GM19328 (cell line): ENCODE measurements around the gene SLC22A8.
"Not testable (repeated sequence)": the region's sequence is repeated elsewhere in the genome, so short reads cannot be mapped to it uniquely, and the experiment has no call there.

Experiments
- ATAC-seq: cut with Tn5 transposase; IDR thresholded peaks from one replicate; pipeline ENCODE4 v1.9.1; 2021; ENCODE audit warnings: mild to moderate bottlenecking, moderate library complexity; ENCODE audit not compliant: unreplicated experiment

SLC22A8 gene, protein sequence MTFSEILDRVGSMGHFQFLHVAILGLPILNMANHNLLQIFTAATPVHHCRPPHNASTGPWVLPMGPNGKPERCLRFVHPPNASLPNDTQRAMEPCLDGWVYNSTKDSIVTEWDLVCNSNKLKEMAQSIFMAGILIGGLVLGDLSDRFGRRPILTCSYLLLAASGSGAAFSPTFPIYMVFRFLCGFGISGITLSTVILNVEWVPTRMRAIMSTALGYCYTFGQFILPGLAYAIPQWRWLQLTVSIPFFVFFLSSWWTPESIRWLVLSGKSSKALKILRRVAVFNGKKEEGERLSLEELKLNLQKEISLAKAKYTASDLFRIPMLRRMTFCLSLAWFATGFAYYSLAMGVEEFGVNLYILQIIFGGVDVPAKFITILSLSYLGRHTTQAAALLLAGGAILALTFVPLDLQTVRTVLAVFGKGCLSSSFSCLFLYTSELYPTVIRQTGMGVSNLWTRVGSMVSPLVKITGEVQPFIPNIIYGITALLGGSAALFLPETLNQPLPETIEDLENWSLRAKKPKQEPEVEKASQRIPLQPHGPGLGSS

DNA sequence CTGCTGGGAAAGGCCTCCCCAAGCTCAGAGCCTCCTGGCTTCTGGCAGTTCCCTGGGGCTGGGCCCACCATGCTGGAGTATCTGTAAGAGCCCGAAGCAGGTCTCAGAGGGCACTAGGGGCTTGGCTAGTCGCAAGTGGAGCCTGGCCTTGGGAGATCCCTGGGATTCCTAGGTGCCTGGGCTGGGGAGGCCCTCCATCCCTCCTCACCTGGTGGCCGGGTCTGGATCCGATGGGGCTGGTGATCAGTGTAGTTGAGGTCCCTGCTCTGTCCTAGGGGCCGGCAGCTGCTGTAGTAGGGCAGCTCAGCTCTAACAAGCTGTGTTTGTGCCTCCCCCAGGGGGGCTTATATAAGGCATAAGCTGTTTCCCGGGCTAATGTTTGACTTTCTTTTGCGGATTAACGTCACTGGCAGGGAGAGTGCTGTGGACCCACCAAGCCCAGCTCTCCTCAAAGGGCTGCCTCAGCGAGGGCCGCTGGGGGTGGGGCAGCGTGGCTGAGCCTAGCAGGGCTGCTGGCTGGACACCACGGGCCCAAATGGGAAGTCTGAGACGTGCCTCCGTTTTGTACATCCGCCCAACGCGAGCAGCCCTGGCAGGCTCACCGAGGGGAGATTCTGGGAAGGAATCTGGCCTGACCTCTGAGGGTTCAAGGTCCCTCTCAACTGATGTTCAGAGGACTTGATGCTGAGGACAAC lies at the start of gene SLC22A8:
Gene SLC22A8 (minus strand): TSS at position 321 of the 695 bp plus-strand sequence. CDS start 883 bp downstream, outside the sequence.
- ATAC-seq = no peak

DNA sequence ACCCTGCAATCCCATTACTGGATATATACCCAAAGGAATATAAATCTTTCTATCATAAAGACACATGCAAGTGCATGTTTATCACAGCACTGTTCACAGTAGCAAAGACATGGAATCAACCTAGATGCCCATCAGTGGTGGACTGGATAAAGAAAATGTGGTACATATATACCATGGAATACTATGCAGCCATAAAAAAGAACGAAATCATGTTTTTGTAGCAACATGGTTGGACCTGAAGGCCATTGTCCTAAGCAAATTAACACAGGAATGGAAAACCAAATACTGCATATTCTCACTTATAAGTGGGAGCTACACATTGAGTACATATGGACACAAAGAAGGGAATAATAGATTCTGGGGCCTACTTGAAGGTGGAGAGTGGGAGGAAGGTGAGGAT lies 30.6 kb upstream of the SLC22A8 start:
- ATAC-seq = not testable (repeated sequence)

DNA sequence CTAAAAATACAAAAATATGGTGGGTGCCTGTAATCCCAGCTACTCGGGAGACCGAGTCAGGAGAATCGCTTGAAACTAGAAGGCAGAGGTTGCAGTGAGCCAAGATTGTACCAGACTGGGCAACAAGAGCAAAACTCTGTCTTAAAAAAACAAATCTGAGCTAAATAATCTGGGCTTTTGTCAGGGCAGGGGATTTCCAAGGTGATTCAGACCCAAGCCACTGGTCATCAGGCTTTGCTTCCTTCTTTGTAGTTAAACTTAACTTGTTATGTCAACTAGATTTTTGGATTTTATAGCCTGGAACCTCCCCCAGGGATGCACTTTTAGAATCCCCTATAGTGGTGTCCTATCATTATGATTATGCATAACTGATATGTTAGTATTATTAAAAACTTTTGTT lies 27.0 kb upstream of the SLC22A8 start:
- no peak for ATAC-seq

DNA sequence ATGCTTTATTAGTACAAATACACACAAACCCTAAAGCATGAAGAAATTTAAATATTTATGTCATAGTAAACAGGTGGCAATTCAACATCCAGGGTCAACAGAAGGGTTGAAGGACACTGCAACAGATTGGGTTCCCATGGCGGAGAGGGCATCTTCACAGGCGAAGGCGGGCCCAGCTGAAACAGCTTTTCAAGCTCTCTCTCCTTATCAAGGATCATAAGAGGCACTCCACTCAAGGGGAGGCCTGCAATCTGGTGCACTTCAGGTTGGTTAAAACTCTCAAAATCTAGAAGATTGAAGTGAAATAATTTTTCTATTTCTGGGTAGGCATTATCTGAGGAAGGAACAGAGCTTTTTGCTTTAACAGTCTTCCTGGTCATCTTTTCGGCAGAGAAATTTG lies 16.8 kb upstream of the SLC22A8 start:
- no peak for ATAC-seq

DNA sequence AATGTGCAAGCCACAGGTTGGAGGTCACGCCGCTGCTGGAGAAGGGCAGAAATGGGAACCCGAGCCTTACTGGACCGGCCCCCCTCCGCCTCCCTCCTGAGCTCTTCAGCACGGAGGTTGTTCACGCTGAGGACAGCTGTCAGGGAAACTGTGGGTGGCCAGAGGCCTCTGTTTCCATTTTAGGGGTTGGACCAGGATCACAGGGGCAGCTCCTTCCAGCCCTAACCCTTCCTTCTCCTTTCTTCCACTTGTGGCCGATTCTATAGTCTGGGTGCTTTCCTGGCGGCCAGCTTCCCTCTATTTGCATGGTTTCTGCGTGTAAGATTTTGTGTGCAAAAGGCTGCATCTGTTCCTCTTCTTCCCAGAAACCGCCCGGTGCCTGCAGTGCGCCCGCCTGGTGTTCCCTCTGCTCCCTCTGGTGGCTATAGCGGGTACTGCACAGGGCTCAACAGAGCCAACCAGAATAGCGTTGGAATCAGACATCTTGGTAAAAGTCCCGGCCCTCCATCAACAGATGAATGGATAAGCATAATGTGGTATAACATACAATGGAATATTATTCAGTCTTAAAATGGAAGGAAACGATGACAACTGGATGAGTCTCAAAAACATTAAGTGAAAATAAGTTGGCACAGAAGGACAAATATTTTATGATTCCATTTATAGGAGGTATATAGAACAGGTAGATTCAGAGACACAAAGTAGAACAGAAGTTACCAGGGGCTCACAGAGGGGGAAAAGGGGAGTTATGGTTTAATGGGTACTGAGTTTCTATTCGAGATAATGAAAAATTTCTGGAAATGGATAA lies 8.4 kb upstream of the SLC22A8 start:
- no peak for ATAC-seq

DNA sequence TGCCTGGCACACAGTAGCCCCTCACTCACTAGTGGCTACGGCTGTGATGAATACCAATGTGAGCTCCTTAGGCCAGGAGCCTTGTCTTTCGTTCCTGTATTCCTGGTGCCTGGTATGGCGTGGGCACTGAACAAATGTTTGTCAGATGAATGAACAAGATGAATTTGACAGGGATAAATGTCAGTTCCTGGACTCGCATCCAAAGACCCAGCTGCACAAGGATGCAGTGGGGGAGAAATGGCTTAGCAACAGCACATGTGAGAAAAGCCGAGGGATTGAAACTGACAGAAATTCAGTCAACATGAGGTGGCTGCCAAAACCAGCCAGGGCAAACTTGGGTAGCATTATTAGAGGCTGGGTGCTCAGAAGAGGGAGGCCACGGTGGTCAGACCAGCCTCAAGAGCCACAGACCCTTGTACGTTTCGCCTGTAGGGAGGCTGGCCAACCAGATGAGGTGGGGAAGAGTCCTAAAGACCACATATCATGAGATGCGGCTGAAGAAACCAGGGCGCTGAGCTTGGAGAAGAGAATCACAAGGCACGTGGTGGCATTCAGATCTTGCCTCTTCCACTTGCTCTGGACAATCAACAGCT lies 7.7 kb upstream of the SLC22A8 start:
- ATAC-seq = no peak

DNA sequence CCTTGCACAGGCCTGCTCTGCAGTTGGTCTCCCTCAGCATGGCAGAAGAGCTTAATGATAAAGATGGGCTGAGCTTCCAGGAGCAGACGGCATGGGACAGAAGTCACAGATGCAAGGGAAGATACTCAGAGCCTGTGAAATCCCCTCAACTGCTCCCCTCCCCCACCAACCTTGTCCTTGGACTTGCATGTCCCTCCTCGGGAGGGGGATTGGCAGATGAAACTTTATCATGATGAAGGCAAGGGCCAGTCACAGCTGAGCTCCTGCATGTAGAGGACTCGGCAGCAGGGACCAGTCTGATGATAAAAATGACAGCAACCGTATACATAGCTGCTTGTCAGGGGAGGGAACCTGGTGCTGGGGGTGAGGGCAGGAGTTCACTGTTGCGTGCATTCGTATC lies 6.8 kb upstream of the SLC22A8 start:
- no peak for ATAC-seq

DNA sequence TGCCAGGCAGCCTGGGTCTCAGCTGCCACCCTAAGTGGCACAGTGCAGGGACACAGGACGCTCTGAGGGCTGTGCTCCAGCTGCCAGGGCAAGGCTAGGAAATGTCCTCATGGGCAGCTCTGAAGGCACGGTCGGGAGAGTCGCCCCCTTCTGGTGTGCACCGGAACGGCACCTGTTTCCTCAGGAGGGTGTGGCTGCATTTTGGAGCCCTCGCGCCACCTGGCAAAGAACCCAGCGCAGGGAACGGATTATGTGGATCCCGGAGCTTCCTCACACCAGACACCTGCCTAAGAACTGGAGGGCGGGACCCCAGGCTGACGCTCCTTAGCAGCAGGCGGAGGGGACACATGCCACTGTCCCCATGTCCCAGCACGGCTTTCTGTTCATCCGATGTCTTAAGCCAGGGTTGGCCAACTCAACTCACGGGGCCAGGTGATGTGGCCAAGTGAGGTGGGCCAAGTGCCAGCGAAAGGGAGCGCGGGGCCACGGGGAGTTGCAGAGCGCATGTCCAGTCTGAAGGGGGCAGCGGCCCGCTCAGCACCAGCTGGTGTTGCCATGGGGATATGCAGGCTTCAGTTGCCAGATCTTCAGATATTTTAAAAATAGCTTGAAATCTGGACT lies 5.1 kb upstream of the SLC22A8 start:
- ATAC-seq = no peak

DNA sequence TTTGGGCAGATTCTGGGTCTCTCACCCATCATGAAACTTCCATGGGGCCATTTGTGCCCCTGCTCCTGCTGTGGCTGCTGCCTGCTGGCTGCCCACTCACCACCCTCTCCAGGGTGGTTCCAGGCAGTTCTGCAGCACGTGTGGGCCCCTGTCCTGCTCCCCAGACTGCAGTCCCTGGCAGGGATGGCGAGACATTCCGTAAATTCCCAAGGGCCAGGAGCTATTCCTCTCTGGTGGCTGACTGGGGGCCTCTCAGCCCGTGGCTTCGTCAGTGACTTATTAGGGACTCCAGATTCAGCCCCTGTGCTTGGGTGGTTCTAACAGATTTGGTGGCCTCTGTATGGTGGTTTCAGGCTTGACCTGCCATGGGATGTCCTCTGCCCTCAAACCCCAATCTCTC lies 3.9 kb upstream of the SLC22A8 start:
- no peak for ATAC-seq

DNA sequence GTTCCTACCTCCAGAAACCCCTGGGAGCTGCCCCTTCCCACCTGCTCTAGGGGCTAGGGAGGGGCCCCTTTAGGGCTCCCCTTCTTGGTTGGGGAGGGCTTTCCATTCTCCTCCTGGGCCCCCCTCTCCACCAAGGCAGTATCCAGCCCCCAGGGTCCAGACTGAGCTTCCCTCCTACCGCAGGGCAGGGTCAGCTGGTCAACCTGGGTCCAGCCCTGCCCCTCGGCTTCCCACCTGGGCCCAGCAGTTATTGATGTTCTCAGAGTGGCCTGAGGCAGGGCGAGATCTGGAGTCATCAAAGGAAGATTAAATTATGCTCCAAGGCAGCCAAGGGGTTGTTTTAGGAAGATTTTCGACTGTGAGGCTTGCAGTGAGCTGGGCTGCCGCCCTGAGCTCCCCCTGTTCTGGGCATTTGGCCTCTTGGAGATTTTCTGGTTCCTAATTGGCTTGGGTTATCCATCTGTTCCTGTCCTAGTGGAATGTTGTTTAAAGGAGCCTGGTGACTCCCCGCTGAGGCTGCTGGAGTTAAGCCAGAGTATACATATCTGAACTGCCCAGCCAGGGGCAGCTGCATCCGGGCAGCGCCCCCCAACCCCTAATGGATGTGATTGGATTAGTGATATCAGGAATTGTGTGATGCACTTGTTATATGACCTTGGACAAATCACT lies 1.8 kb upstream of the SLC22A8 start:
- no peak for ATAC-seq

DNA sequence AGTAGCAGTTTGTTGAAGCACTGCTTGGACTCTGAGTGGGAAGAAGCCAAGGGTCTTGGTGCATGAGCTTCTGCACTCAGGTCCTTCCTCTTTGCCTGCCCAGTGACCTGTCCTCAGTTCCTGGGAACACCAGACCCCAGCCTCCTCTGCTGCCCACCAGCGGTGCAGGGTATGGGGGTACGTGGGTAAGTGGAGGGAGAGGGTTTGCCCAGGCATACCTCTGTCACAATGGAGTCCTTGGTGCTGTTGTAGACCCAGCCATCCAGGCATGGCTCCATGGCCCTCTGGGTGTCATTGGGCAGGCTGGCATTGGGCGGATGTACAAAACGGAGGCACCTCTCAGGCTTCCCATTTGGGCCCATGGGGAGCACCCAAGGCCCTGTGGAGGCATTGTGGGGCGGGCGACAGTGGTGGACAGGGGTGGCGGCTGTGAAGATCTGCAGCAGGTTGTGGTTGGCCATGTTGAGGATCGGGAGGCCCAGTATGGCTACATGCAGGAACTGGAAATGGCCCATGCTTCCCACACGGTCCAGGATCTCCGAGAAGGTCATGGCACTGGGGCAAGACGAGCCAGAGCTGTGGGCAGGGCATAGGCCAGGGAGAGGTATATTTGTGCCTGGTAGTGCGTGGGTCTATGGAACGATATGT lies 1.1 kb downstream of the SLC22A8 start:
- no peak for ATAC-seq

DNA sequence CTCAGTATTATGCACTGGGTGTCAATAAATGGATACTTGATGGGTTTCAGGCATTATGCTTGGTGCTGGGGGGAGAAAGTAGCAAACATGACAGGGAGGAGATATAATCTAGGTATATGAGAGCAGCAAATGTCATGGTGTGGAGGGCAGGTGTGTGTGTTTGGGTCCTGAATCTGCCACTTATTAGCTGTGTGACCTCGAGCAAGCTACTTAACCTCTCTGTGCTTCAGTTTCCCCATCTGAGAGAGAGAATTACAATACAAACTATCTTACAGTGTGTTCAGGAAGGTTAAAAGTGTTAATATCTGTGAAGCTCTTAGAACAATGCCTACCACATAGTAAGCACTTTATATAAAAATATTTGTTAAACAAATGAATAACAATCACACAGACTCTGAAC lies 2.8 kb downstream of the SLC22A8 start:
- no peak for ATAC-seq

DNA sequence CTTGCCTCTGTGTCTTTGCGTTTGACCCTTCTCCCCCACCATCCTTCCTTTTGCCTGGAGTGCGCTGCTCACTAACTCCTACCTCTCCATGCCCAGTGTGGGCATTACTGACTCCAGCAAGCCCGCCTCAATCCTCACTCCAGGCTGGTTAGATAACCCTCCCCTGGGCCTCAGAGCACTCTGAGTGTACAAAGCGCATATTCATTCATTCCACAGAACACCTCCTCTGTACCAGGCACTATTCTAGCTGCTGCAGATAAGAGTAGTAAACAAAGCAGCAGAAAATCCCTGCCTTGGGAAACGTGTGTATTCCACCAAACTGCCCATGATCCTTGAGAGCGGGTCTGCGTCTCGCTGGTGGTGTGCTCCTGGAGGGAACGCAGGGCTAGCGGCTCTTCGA lies 3.2 kb downstream of the SLC22A8 start:
- ATAC-seq = no peak

DNA sequence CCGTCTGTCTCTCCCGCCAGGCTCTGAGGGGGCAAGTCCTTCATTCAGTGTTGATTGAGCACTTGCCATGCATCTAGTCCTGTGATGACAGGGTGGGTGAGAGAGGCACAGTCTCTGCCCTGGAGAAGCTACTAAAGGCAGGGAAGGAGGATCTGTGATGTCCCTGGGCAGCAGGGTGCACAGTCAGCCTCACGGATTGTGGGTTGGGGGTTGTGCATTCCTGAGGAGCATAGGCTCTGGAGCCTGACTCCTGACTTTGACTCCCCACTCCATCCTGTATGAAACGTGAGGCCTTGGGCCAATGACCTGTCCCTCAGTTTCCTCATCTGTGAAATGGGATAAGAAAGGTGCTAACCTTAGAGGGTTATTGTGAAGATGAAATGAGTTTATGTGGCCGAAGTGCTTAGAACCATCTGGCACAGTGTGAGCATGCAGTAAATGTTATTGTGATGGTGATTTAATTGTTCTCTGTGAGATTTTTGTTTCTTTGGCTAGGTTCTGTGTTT lies 4.7 kb downstream of the SLC22A8 start:
- ATAC-seq = no peak

DNA sequence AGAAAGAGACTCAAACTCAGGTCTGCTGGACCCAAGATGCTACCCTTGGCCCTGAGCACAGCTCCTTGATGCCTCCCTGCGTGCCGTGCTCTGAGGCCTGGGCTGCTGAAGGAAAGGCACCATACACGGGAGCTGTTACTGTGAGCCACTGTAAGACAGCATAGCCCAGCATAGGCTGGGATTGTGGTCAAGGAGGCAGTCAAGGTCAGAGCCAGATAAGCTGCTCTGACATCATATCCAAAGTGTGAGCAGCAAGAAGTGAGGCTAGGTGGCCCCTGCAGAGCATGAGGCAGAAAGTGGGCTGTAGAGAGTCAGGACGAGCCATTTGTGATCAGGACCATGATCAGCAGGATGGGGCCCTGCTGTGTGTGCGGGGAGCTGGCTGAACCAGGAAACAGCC lies 7.7 kb downstream of the SLC22A8 start:
- no peak for ATAC-seq

DNA sequence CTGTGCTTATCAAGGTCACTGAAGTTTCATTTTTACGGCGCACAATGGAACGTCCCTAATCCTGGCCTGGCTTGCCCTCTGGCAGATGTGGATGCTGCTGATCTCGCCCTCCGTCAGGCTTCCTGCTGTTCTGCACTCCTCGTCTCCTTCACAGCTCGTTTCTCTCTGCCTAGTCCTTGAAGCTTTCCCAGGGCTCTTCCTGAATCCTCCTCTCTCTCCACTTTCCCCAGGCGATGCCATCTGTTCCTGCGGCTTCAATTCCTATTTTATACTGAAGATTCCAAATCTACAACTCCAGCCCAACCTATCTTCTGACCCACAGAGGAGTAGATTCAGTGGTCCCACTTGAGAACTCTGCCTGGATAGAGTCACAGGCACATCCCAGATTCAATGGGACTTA lies 14.2 kb downstream of the SLC22A8 start:
- no peak for ATAC-seq

DNA sequence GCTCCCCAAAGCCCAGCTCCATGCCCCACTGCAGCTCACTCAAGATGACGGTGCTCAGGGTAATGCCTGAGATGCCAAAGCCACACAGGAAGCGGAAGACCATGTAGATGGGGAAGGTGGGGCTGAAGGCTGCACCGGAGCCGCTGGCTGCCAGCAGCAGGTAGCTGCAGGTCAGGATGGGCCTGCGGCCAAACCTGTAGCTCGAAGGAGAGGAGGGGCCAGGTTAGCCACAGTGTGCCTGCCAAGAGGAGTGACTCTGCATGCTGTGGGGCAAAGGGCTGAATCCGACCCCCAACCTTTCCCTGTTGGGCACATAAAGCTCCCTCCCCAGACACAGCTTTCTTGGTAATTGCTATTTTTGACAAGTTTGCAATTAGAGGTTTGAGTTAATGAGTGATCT lies 16.0 kb downstream of the SLC22A8 start:
- ATAC-seq = no peak

DNA sequence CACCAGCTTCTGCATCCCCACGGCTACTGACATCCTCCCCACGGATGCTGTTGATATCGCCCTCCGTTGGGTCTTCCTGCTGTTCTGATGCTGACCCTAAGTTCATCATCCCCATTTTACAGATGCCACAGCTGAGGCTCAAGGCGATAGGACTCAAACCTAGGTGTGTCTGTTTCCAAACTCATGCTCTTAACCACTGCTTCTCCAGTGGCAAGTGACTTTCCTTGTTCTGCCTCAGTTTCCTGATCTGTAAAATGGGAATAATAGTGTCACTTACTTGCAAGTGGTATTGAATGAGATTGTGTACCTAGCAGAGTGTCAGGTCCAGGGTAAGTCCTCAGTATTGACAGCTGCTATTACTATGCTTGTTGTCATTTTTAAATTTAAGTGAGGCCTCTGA lies 16.5 kb downstream of the SLC22A8 start:
- ATAC-seq = no peak

DNA sequence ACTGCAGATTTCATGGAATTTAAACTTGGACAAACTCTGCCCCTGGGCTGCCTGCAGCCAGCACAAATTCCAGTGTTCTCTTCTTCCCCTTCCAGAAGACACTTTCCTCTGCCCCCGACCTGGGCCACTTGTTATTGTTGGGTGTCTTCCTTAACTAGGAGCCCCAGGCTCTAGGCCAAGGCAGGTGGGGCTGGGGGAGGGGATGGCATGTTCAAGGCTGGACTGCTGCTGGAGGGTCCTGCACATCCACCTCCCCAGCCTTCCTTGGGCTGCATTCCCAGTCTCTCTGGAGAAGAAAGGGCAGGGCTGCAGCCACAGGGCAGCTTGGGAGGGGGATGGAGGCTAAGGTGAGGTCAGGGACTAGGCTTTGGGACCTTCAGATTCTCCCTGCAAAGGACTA lies 19.4 kb downstream of the SLC22A8 start:
- ATAC-seq = no peak
